HepG2 (cell line): ENCODE results near the gene HRCT1. TPM values are rescaled to one million over a fixed set of nuclear protein-coding genes. Genes with fewer than 3 reads are reported as not detected.

Experiments
- ATAC-seq: fragments of 200-7000 bp; cut with Tn5 transposase; 3 replicates; pipeline ENCODE4 v1.9.1; 2020; ENCODE audit warnings: mild to moderate bottlenecking, moderate library complexity
- BruUV-seq: library from RNA; stranded (reverse); fragments of 400-500 nt; replicated peaks from 2 replicates; lab custom pipeline; 2021; lab: Mats Ljungman, UMichigan
- CTCF ChIA-PET: fragments of 300-600 bp; formaldehyde crosslinking; extraction: SDS; loops from one replicate; lab custom pipeline; 2021; ENCODE audit warnings: low total read pairs, inconsistent platforms, low intra/inter-chr PET ratio; lab: Yijun Ruan, JAX
- POLR2A ChIA-PET: fragments of 350-600 bp; sonication (Branson Sonifier 250); formaldehyde crosslinking; loops from one replicate; lab custom pipeline; 2020; ENCODE audit warnings: antibody characterized with exemption, inconsistent platforms; lab: Yijun Ruan, JAX
- DNase-seq: peaks from one replicate; pipeline ENCODE4 v3.0.0-alpha.2; 2015; ENCODE audit warnings: low spot score
- FAIRE-seq: peaks from 3 replicates; lab custom pipeline; 2011; peaks lifted over from hg19 to GRCh38; lab: Jason Lieb, UNC
- H2AFZ ChIP-seq: one replicate; pipeline ENCODE4 v1.6.1; 2011; ENCODE audit warnings: low read length, inconsistent platforms
- H3K27ac ChIP-seq: fragments of 300-600 bp; 3 replicates; pipeline ENCODE4 v1.8.0; 2011; ENCODE audit warnings: mixed run types, mild to moderate bottlenecking, mixed read lengths, low read length, inconsistent platforms; ENCODE audit not compliant: insufficient read depth; ENCODE audit errors: extremely low read length
- H3K27me3 ChIP-seq, 2 experiments: fragments of 200-600 bp in 1 of 2; 2 replicates in 1 of 2; 3 replicates in 1 of 2; pipeline versions ENCODE4 v1.6.0 to v1.8.0; 2011; ENCODE audit warnings: low read length in 2 of 2, mild to moderate bottlenecking in 2 of 2, moderate library complexity in 2 of 2, inconsistent platforms in 1 of 2; ENCODE audit not compliant: insufficient read depth in 2 of 2, control insufficient read depth in 1 of 2
- H3K36me3 ChIP-seq, 2 experiments: fragments of 200-600 bp in 1 of 2; replicated peaks in 1 of 2; 2 replicates in 1 of 2; 3 replicates in 1 of 2; pipeline versions ENCODE4 v1.5.1 to v1.8.0; 2011; ENCODE audit warnings: low read length in 2 of 2, inconsistent platforms in 1 of 2; ENCODE audit not compliant: insufficient read depth in 2 of 2, control insufficient read depth in 1 of 2
- H3K4me1 ChIP-seq: 2 replicates; pipeline ENCODE4 v1.5.1; 2012; ENCODE audit warnings: low read length, inconsistent platforms; ENCODE audit not compliant: insufficient read depth
- H3K4me2 ChIP-seq: 2 replicates; pipeline ENCODE4 v1.6.0; 2011; ENCODE audit warnings: low read depth, low read length, inconsistent platforms
- H3K4me3 ChIP-seq, 3 experiments: fragments of 200-600 bp in 1 of 3; sonication (generic), shearing (Covaris generic) in 1 of 3; replicated peaks in 1 of 3; 2 replicates each; pipeline ENCODE4 v1.5.1; 2011 to 2016; ENCODE audit warnings: low read length in 3 of 3, inconsistent platforms in 2 of 3, low read depth in 2 of 3, mild to moderate bottlenecking in 2 of 3, control low read depth in 1 of 3, mixed read lengths in 1 of 3; ENCODE audit not compliant: insufficient read depth in 1 of 3
- H3K79me2 ChIP-seq: one replicate; pipeline ENCODE4 v1.6.1; 2011; ENCODE audit warnings: low read length, inconsistent platforms; ENCODE audit not compliant: insufficient read depth
- H3K9ac ChIP-seq: 2 replicates; pipeline ENCODE4 v1.6.0; 2011; ENCODE audit warnings: mild to moderate bottlenecking, low read depth, low read length, inconsistent platforms; ENCODE audit not compliant: insufficient read depth
- H3K9me3 ChIP-seq: 2 replicates; pipeline ENCODE4 v1.5.1; 2012; ENCODE audit warnings: mild to moderate bottlenecking, low read length
- H4K20me1 ChIP-seq: 2 replicates; pipeline ENCODE4 v1.6.0; 2011; ENCODE audit warnings: inconsistent platforms, mild to moderate bottlenecking, low read length, moderate library complexity; ENCODE audit not compliant: insufficient read depth
- CHD4 ChIP-seq: fragments of 200-600 bp; sonication (generic); IDR thresholded peaks from 2 replicates; pipeline ENCODE4 v1.7.0; 2017; ENCODE audit warnings: mild to moderate bottlenecking, low read length, borderline replicate concordance
- GATAD2A ChIP-seq: IDR thresholded peaks from 2 replicates; pipeline ENCODE4 v1.6.1; 2016
- UBTF ChIP-seq: sonication (generic); formaldehyde crosslinking; IDR thresholded peaks from 2 replicates; pipeline ENCODE4 v1.4.0; 2020; ENCODE audit warnings: mild to moderate bottlenecking, missing genetic modification reagents
- ZBTB44 ChIP-seq: sonication (generic); formaldehyde crosslinking; IDR thresholded peaks from 2 replicates; pipeline ENCODE4 v1.4.0; 2020; ENCODE audit warnings: missing genetic modification reagents
- ZNF431 ChIP-seq: sonication (generic); formaldehyde crosslinking; IDR thresholded peaks from 2 replicates; pipeline ENCODE4 v1.9.0; 2022; ENCODE audit warnings: missing genetic modification reagents, low read depth, mild to moderate bottlenecking, borderline replicate concordance
- WGBS: methylation state at CpG from one replicate; pipeline ENCODE4 v1.1.6; 2017; ENCODE audit warnings: low lambda C conversion rate; 5-methylcytosine and 5-hydroxymethylcytosine counted together
- in situ Hi-C: cut with HindIII; loops from 2 replicates; pipeline ENCODE4 v1.10.0; 2017; ENCODE audit warnings: low pct_unique_long_range_greater_than_20kb; ENCODE audit not compliant: extremely low pct_ligation_motif_present
- intact Hi-C: fragments of 100-400 bp; cut with micrococcal nuclease; formaldehyde crosslinking; loops from one replicate; pipeline ENCODE4 v1.10.0; 2022; ENCODE audit not compliant: unreplicated experiment
- polyA plus RNA-seq, 8 experiments: library from polyadenylated mRNA; depleted of rRNA in 3 of 8; stranded (reverse) in 7 of 8; unstranded in 1 of 8; fragments of >200 nt; fragmentation: Illumina TruSeq in 4 of 8; extraction: Trizol in 4 of 8; gene quantifications; 2 replicates each; pipeline versions ENCODE4 v1.2.1 to v1.2.3, GENCODE V29; 2011 to 2016; ENCODE audit warnings: low read depth in 4 of 8, missing spikeins in 1 of 8, mixed read lengths in 1 of 8; ENCODE audit not compliant: insufficient read depth in 1 of 8
- total RNA-seq, 5 experiments: library from RNA; depleted of rRNA; stranded (reverse); fragments of >200 nt; fragmentation: Illumina TruSeq; extraction: Trizol; gene quantifications; 2 replicates each; pipeline ENCODE4 v1.2.3, GENCODE V29; 2016; ENCODE audit warnings: low read depth in 1 of 5
- TF ChIP-seq, protein P1 (sequence below): sonication (generic); formaldehyde crosslinking; IDR thresholded peaks from 2 replicates; pipeline ENCODE4 v1.9.0; 2021; ENCODE audit warnings: mild to moderate bottlenecking, missing genetic modification reagents
- TF ChIP-seq, protein P2 (sequence below): sonication (generic); formaldehyde crosslinking; IDR thresholded peaks from 2 replicates; pipeline ENCODE4 v1.5.1; 2020; ENCODE audit warnings: mild to moderate bottlenecking, missing genetic modification reagents, moderate library complexity

HRCT1 gene
- total and polyA plus RNA-seq, 2 of the 13 experiments (the other 11 are each of a cell fraction or from before 2014, with no cell fraction given): 0.13 TPM; not detected in 1

DNA sequence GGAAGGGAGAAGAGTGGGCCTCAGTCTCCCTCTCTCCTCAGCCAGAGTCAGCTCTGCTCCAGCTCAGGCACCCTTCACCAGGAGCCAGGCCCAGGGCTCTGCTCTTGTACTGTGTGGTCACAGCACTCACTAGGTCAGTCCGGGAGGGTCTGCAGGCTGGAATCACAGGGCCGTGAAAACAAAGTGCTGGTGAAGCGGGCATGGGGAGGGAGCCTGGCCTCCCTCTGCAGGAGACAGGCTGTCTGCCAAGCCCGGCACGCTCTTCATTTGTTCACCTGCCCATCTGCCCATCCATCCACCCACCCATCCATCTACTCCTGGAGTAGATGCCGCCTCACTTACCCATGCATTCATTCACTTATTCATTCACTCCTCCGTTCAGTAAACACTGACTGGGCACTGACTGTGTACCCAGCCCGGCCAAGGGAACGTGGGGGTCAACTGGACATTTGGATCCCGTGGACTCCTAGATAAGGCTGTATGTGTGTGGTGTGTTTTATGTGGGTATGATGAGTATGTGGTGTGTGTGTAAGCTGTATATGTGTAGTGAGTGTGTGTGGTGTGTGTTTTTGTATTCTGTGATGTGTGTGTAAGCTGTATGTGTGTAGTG, 6.9 kb downstream of the HRCT1 start:
- Histone ChIP-seq H3K36me3 (no peaks in the 10 kb centered on the region), H3K4me1 (peaks cover 74% of the 10 kb centered on the region), H4K20me1 (no peaks in the 10 kb centered on the region), H3K9ac (no peak overlapping the region), H3K4me2 (peak overlapping the region; percentile 13; the same call in 1 of the 2 replicates), H3K79me2 (no peaks in the 10 kb centered on the region), H3K27me3 (peaks cover 0 to 4% of the 10 kb centered on the region in 2 experiments; a peak in 1 of 5 replicates), H3K9me3 (no peaks in the 10 kb centered on the region), H2AFZ (no peak overlapping the region), H3K4me3 (peak overlapping the region in 1 of 3 experiments; percentile 3; a peak in 1 of 6 replicates), H3K27ac (no peak overlapping the region)
- CTCF ChIA-PET: no interaction called here
- no peak for DNase-seq
- ATAC-seq: peak; percentile 3; the same call in 2 of the 3 replicates
- in situ Hi-C loops: no loop called here
- no peak for TF ChIP-seq ZNF431 (CRISPR knock-in tag)
- no peak for TF ChIP-seq ZBTB44
- peak; percentile 57 for TF ChIP-seq UBTF (CRISPR knock-in tag)
- TF ChIP-seq, protein P1, sequence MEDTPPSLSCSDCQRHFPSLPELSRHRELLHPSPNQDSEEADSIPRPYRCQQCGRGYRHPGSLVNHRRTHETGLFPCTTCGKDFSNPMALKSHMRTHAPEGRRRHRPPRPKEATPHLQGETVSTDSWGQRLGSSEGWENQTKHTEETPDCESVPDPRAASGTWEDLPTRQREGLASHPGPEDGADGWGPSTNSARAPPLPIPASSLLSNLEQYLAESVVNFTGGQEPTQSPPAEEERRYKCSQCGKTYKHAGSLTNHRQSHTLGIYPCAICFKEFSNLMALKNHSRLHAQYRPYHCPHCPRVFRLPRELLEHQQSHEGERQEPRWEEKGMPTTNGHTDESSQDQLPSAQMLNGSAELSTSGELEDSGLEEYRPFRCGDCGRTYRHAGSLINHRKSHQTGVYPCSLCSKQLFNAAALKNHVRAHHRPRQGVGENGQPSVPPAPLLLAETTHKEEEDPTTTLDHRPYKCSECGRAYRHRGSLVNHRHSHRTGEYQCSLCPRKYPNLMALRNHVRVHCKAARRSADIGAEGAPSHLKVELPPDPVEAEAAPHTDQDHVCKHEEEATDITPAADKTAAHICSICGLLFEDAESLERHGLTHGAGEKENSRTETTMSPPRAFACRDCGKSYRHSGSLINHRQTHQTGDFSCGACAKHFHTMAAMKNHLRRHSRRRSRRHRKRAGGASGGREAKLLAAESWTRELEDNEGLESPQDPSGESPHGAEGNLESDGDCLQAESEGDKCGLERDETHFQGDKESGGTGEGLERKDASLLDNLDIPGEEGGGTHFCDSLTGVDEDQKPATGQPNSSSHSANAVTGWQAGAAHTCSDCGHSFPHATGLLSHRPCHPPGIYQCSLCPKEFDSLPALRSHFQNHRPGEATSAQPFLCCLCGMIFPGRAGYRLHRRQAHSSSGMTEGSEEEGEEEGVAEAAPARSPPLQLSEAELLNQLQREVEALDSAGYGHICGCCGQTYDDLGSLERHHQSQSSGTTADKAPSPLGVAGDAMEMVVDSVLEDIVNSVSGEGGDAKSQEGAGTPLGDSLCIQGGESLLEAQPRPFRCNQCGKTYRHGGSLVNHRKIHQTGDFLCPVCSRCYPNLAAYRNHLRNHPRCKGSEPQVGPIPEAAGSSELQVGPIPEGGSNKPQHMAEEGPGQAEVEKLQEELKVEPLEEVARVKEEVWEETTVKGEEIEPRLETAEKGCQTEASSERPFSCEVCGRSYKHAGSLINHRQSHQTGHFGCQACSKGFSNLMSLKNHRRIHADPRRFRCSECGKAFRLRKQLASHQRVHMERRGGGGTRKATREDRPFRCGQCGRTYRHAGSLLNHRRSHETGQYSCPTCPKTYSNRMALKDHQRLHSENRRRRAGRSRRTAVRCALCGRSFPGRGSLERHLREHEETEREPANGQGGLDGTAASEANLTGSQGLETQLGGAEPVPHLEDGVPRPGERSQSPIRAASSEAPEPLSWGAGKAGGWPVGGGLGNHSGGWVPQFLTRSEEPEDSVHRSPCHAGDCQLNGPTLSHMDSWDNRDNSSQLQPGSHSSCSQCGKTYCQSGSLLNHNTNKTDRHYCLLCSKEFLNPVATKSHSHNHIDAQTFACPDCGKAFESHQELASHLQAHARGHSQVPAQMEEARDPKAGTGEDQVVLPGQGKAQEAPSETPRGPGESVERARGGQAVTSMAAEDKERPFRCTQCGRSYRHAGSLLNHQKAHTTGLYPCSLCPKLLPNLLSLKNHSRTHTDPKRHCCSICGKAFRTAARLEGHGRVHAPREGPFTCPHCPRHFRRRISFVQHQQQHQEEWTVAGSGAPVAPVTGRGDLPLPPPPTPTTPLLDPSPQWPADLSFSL (CRISPR knock-in tag): peak; percentile 69; the same call in 1 of the 2 replicates
- TF ChIP-seq, protein P2, sequence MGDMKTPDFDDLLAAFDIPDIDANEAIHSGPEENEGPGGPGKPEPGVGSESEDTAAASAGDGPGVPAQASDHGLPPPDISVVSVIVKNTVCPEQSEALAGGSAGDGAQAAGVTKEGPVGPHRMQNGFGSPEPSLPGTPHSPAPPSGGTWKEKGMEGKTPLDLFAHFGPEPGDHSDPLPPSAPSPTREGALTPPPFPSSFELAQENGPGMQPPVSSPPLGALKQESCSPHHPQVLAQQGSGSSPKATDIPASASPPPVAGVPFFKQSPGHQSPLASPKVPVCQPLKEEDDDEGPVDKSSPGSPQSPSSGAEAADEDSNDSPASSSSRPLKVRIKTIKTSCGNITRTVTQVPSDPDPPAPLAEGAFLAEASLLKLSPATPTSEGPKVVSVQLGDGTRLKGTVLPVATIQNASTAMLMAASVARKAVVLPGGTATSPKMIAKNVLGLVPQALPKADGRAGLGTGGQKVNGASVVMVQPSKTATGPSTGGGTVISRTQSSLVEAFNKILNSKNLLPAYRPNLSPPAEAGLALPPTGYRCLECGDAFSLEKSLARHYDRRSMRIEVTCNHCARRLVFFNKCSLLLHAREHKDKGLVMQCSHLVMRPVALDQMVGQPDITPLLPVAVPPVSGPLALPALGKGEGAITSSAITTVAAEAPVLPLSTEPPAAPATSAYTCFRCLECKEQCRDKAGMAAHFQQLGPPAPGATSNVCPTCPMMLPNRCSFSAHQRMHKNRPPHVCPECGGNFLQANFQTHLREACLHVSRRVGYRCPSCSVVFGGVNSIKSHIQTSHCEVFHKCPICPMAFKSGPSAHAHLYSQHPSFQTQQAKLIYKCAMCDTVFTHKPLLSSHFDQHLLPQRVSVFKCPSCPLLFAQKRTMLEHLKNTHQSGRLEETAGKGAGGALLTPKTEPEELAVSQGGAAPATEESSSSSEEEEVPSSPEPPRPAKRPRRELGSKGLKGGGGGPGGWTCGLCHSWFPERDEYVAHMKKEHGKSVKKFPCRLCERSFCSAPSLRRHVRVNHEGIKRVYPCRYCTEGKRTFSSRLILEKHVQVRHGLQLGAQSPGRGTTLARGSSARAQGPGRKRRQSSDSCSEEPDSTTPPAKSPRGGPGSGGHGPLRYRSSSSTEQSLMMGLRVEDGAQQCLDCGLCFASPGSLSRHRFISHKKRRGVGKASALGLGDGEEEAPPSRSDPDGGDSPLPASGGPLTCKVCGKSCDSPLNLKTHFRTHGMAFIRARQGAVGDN (CRISPR knock-in tag): 0 out of 2 replicates have a peak, but pooled peaks have one; percentile 10
- no peak for TF ChIP-seq GATAD2A (CRISPR knock-in tag)
- TF ChIP-seq CHD4: peak; percentile 40; the same call in 1 of the 2 replicates
- intact Hi-C loops: no loop called here
- BruUV-seq: no TSS peak
- POLR2A ChIA-PET: no interaction called here
- 14% methylated on average over 9 of the region's 10 CpGs for WGBS
- no peak for FAIRE-seq
